Stimulated activated CD4-positive, alpha-beta T cell treated with anti-CD3 and anti-CD28 coated beads, Interleukin-4, amount 100 ng/mL, for 1 hour (primary cell): ENCODE results near the gene DDX4.
A peak's percentile ranks its signal among the peaks of the same experiment; 100 is the strongest.
"Not testable (repeated sequence)": the region's sequence is repeated elsewhere in the genome, so short reads cannot be mapped to it uniquely, and the experiment has no call there.

Source experiments
- DNase-seq: peaks from one replicate; pipeline ENCODE4 v3.0.0-alpha.2; 2020

Gene DDX4

GRCh38 chr5:55731848-55732247 lies 6.0 kb upstream of the DDX4 start:
- DNase-seq: no peak

- DNase-seq: no peak
These were observed 5.3 kb upstream of the DDX4 start for GRCh38 chr5:55732585-55732984.

GRCh38 chr5:55734658-55735057 lies 3.2 kb upstream of the DDX4 start:
- no peak for DNase-seq

GRCh38 chr5:55742778-55743177 lies 4.9 kb downstream of the DDX4 start:
- no peak for DNase-seq

GRCh38 chr5:55747778-55748318 lies 10.0 kb downstream of the DDX4 start:
- no peak for DNase-seq

- DNase-seq: no peak
These were observed 11.5 kb downstream of the DDX4 start for GRCh38 chr5:55749387-55749786.

GRCh38 chr5:55750063-55750462 lies 12.2 kb downstream of the DDX4 start:
- DNase-seq: no peak

GRCh38 chr5:55750499-55750898 lies 12.6 kb downstream of the DDX4 start:
- no peak for DNase-seq

- DNase-seq: no peak
These were observed 20.4 kb downstream of the DDX4 start for GRCh38 chr5:55758231-55758630.

GRCh38 chr5:55758714-55759113 lies 20.9 kb downstream of the DDX4 start:
- no peak for DNase-seq

GRCh38 chr5:55761721-55762120 lies 23.9 kb downstream of the DDX4 start:
- DNase-seq: not testable (repeated sequence)

GRCh38 chr5:55763746-55764420 lies 26.0 kb downstream of the DDX4 start:
- DNase-seq: no peak

GRCh38 chr5:55768279-55768678 lies 30.4 kb downstream of the DDX4 start:
- DNase-seq: no peak

- DNase-seq: no peak
These were observed 33.4 kb downstream of the DDX4 start for GRCh38 chr5:55771175-55771655.

- no peak for DNase-seq
These were observed 35.2 kb downstream of the DDX4 start for GRCh38 chr5:55773057-55773456.

GRCh38 chr5:55777332-55777731 lies 39.5 kb downstream of the DDX4 start:
- DNase-seq: no peak

- DNase-seq: no peak
These were observed 63.1 kb downstream of the DDX4 start for GRCh38 chr5:55800924-55801323.

- DNase-seq: not testable (repeated sequence)
These were observed 71.0 kb downstream of the DDX4 start for GRCh38 chr5:55808814-55809213.

GRCh38 chr5:55815939-55816338 lies 78.1 kb downstream of the DDX4 start:
- DNase-seq: not testable (repeated sequence)

GRCh38 chr5:55816342-55816741 lies 78.5 kb downstream of the DDX4 start:
- no peak for DNase-seq

- DNase-seq: no peak
These were observed 79.2 kb downstream of the DDX4 start for GRCh38 chr5:55817030-55817429.

- no peak for DNase-seq
These were observed 82.6 kb downstream of the DDX4 start for GRCh38 chr5:55820488-55820887.

- DNase-seq: peak; percentile 4
These were observed 84.1 kb downstream of the DDX4 start for GRCh38 chr5:55821731-55822512.

- no peak for DNase-seq
These were observed 85.4 kb downstream of the DDX4 start for GRCh38 chr5:55823151-55823796.
